ENCODE data around the gene CACNB4.
"Not testable (repeated sequence)": the region's sequence is repeated elsewhere in the genome, so short reads cannot be mapped to it uniquely, and the experiment has no call there.

Gene CACNB4

DNA sequence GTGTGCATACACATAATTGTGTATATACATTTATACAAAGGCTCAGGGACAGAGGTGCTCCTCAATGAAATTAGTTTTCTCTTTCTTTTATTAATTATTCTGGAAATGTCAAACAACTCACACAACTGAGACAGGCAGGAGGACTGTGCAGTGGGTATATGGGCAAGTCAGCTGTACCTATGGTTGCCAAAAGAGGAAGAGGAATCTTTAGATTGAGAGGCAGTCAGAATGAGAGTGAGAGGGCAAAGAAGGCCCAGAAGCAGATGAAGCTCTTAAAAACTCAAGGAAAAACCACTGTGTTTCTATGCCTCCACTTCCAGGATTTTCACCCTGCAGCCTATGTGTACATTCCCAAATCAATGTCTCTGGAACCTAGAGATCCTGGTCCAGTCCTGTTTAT, 79.1 kb downstream of the CACNB4 start:
- DNase-seq (ENCODE audit: low spot score), result no peak

DNA sequence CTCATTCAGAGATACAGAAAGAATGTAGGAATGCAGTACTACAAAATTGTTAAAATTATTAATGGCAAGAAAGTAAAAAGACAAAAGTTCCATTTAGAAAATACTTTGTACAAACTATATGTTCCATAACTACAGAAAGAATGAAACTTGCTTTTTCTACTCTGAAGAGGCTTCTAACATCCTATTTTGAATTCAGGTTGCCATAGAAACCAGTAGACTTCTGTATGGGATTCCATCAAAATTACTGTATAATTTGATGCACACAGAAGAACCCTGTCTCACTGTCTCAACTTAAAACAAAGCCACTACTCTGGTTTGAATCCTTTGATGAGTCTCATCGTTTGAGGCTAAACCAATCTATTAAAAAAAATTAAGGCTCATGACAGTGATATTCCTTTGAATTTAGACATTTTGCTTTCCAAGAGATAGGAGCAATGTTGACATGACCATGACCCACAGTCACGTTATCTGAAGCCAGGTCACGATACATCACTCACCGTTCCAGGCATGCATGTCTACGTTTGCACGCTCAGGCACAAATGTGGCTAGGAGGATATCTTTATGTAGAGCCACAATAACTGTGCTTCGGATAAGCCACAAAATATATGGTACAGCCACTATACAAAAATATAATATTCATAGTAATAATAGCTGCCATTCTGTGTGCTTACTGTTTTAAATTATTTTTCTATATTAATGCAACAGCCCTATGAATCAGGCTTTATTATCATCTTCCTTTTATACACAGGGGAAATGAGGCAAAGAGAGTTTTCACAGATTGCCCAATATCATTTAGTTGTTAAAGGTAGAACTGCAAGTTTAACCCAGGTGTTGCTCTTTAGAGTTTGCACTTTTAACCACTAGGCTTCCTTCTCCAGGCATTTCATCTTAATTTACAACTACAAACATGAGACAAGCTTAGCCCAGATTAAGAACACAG, 82.4 kb downstream of the CACNB4 start:
- DNase-seq (ENCODE audit: low spot score), result no peak

GRCh38 chr2:152015552-152015951, 83.3 kb downstream of the CACNB4 start:
- no peak for DNase-seq (ENCODE audit: low spot score)

GRCh38 chr2:152012697-152013096, 86.1 kb downstream of the CACNB4 start:
- DNase-seq (ENCODE audit: low spot score), result no peak

DNA sequence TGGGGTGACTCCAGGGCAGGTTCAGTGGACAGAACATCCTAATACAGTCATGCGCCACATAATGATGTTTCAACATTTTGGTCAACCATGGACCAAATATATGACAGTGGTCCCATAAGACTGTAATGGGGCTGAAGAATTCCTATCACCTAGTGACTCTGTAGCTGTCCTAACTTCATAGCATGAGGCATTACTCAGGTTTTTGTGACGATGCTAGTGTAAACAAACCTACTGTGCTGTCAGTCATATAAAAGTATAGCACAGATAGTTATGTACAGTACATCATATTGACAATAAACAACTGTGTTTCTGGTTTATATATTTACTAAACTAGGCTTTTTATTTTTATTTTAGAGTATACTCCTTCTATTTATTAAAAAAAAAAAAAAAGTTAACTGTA, 87.1 kb downstream of the CACNB4 start:
- no peak for DNase-seq (ENCODE audit: low spot score)

DNA sequence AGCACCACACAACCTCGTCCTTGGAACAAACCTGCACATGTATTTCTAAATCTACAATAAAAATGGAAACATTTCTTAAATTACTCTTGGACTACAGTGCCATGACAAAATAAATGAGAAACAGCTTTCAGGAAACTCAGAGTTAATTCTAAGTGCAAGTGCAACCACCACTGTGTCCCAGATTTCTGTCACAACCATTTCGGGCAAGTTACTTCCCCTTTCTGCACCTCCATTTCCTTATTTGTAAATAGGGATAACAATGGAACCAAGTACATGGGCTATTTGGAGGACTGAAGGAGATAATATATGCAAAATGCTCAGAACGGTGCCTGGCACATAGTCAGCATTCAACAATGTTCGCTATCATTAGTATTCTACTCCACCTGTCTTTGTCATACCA, 93.2 kb downstream of the CACNB4 start:
- DNase-seq (ENCODE audit: low spot score), result no peak

DNA sequence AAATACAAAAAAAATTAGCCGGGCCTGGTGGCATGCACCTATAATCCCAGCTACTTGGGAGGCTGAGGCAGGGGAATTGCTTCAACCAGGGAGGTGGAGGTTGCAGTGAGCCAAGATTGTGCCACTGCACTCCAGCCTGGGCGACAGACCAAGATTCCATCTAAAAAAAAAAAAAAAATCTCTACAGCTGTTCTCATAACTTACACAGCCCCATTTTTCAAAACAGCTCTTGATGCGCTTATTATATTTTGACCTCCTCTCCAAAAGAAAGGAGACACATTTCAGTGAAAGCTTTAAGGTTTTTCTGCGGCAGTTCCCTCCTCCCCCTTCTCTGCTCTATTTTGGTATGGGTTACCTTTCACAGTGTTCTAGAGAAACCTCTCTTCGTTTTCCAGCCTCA, 95.6 kb downstream of the CACNB4 start:
- DNase-seq (ENCODE audit: low spot score), result not testable (repeated sequence)

GRCh38 chr2:151999053-151999452, 99.8 kb downstream of the CACNB4 start:
- DNase-seq (ENCODE audit: low spot score), result peak; percentile 62

- no peak for DNase-seq (ENCODE audit: low spot score)
Observed at GRCh38 chr2:151996243-151997003, 102.4 kb downstream of the CACNB4 start.

GRCh38 chr2:151995161-151995557, 103.7 kb downstream of the CACNB4 start:
- no peak for DNase-seq (ENCODE audit: low spot score)

- DNase-seq (ENCODE audit: low spot score), result not testable (repeated sequence)
Observed at GRCh38 chr2:151994178-151994577, 104.7 kb downstream of the CACNB4 start.

DNA sequence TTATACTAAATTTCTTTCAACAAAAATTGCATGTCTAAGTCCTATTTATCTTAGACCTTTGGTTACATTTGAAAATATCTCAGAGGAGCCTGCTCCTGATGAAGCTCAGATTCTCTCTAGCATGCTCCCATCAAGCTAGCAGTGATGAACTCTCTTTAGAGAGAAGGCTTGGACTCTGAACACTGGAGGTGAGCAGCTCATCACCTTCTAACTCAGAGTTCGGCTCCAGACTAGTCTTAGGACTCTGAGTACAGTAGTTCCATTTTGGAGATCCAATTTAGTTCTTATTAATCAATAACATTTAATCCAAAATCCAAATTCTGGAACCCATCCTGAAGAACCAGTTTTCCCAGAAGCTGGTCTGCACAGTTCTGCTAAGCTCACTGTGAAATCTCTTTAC, 107.8 kb downstream of the CACNB4 start:
- no peak for DNase-seq (ENCODE audit: low spot score)

DNA sequence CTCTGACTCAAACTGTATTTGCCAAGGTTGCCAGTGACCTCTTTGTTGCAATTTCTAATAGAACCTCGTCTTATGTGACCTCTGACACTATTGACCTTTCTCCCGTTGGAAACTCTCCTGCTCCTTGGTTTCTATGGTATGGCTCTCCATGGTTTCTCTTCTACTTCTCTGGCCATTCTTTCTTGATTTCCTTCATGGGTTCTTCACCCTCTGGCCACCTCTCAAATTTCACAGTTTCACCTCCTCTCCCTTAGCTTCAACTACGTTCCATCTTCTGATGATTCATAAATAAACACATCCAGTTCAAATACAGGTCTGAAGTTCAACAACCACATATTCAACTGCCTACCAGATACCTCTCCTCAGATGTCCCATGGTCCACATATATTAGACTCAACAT, 109.5 kb downstream of the CACNB4 start:
- DNase-seq (ENCODE audit: low spot score), result no peak

DNA sequence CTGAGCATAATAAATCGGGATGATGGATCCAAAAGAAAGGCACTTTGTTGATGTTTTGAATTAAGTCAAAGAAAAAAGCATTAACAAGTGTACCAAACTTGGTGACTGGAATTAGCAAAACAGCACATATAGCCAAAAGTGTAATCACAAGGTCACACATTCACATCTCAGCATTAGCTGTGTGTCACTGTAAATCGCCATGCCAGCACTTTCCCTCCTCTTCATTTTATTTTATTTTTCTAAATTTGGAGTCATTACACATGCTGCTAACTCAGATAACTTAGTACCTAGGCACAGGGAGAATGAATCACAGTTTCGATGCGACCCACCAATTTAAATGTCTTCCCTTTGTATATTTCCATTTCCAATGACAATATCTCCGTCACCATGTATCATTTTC, 111.4 kb downstream of the CACNB4 start:
- DNase-seq (ENCODE audit: low spot score), result no peak

DNA sequence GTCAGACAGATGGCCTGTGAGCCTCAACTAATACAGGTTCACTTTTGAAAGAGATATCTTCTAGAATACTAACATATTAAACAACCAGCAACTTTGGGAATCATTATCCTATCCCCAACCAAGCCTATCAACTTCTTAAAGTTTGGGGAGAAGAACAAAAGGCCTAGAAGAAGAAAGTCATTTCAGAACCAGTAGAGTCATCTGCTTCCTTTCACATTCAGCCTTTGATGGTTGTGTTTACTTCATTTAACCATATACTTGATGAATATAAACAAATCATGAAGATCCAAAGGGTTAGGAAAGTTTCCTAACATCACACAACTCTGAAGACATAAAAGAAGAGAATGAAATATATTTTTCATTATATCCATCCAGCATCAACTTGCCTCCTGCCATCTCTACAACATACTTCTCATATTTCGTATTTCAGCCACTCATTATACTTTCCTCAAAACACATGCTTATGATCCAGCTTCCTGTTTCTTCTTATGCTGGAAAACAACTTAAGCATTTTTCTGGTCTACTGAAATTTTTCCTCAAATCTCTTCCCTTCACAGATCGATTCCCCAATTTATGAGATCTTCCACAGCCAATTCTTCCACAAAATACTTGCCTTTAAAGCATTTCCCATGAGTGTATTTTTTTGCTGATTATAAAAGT, 114.3 kb downstream of the CACNB4 start:
- DNase-seq (ENCODE audit: low spot score), result no peak

DNA sequence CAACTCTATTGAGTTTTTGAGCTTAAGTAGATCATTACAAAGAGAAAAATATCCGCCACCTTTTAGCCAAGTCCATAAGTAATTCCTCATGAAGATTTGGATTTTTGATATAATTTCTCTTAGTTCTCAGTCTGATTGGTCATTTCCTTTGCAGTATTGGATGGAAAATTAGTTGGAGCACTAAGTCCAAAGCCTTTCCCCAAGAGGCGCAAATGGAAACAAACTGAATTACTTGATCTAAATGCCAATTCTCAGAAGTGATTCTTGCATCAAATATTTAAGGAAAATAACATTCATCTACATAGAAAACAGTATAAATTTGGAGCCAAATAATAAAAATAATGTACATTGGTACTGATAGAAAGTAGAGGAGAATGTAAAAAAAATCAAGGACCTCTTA, 115.6 kb downstream of the CACNB4 start:
- DNase-seq (ENCODE audit: low spot score), result no peak

DNA sequence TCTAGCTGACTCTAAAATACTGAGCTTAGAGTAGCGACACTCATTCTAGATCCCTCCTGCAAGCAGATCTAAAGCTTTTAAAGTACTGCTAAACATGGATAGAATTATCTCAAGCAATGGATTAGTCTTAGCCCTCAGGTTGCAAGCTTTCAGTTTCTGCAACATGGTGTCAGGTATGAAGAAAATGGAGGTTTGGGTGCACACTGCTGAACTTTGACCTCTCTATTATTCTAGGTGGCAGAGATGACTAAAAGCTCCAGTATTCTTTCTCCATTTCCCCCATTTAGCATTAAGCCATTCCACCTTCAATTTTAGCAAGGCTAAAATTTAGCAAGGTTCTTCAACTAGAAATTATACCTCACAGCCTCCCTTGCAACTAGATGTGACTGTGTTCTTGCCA, 117.0 kb downstream of the CACNB4 start:
- no peak for DNase-seq (ENCODE audit: low spot score)

DNA sequence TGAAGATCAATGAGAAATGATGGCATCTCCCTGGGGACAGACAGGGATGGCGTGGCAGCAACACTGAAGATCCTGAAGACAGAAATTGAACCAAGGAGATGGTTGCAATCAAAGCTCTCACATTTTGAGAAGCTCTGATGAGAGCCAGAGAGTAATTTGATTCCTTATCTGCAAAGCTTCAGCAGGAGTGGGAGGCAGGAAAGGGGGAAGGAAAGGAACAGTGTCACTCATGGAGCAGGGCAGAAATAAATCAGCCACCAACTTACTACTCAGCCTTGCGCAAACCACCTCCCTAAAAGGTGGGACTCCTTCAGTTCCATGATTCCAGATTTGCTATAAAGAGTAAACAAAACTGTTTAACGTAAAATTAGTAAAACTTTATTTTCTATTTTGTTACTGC, 119.2 kb downstream of the CACNB4 start:
- no peak for DNase-seq (ENCODE audit: low spot score)

GRCh38 chr2:151978709-151979108, 120.1 kb downstream of the CACNB4 start:
- DNase-seq (ENCODE audit: low spot score), result no peak

- no peak for DNase-seq (ENCODE audit: low spot score)
Observed at GRCh38 chr2:151977631-151978030, 121.2 kb downstream of the CACNB4 start.

DNA sequence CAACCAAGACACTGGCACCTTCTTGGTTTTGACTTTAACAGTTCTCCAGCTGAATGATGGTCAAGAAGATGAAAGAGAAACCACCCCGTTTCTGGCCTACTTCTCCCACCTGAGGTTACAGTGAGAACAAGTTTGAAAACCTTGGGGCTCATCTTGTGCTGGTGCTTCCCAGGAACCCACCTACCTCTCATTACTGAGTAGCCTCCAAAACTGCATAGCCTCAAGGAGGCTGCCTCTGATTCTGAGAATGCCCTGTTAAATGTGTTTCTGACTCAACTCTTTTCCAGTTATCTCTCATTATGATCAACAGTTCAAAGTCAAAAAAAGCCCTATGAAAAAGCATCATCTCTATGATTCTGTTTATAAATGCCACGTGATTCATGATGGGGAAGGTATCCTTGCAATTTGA, 121.9 kb downstream of the CACNB4 start:
- DNase-seq (ENCODE audit: low spot score), result no peak
